ENCODE measurements around the gene SLC16A8. TPM values are rescaled to one million over a fixed set of nuclear protein-coding genes. Genes with fewer than 3 reads are reported as not detected.

Gene SLC16A8
- total RNA-seq, 1 donor from 2014 or later: not detected

DNA sequence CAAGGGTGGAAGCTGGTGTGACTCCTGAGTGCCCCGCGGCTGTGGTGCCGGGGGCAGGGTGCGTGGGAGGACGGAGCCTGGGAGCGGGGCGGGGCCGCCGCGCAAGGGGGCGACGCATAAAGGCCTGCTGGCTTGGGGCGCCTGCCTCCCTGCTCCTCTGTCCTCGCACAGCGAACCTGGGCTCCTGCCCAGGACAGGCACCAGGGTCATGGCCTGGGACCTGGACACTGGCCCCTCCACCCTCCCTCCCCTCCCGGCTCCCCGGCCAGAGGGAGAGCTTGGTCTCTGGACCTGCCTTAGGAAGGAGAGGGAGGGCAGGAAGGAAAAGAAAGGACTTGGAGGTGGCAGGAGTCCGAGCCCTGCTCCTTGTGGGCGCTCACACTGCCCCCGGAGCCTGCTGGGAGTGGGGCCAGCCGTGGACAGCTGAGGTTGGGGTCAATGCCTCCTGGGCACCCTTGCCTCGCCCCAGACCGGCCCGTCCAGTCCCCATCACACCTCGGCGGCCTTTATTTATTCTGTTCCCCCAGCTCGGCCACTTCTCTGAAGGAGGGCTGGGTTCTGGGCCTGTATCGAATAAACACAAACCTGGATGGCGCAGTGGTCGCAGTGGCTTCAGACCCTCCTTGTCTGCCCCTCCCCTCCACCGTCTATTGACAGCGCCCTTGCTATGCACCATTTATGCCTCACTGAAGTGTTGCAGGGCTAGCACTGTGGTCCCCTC lies 8.7 kb downstream of the SLC16A8 start:
- intact Hi-C loops (cut with DNase I): no loop called here
- no peak for DNase-seq (ENCODE audit: low spot score)

DNA sequence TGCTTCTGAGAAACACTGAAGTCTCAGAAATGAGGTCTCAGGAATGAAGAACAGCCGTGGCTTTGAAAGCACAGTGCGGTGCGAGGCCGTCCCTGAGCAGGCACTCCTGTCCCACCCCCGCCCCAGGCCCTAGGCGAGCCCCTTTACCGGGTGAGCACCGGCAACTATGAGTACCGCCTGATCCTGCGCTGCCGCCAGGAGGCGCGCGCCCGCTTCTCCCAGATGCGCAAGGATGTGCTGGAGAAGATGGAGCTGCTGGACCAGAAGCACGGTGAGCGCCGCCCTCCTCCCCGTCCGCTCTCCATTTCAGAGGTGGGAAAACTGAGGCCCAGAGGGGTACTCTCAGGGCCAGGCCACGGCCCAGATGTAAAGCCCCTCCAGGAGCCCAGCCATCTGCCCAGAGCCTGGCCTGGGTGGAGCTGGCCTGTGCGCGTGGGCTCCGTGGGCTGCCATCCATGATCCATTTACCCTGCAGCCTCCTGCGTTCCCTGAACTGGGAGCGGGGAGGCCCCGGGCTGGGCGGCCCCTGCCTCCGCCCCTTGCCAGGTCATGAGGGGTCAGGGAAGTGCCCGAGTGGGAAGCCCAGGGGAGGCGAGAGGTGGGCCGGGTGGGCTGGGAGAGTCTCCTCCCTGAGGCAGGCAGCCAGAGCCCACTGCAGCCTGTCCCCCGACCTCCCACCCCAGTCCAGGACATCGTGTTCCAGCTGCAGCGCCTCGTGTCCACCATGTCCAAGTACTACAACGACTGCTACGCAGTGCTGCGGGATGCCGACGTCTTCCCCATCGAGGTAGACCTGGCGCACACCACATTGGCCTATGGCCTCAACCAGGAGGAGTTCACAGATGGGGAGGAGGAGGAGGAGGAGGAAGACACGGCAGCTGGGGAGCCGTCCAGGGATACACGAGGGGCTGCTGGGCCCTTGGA lies 9.5 kb downstream of the SLC16A8 start:
- no peak for DNase-seq (ENCODE audit: low spot score)
- intact Hi-C loops (cut with DNase I): no loop called here

DNA sequence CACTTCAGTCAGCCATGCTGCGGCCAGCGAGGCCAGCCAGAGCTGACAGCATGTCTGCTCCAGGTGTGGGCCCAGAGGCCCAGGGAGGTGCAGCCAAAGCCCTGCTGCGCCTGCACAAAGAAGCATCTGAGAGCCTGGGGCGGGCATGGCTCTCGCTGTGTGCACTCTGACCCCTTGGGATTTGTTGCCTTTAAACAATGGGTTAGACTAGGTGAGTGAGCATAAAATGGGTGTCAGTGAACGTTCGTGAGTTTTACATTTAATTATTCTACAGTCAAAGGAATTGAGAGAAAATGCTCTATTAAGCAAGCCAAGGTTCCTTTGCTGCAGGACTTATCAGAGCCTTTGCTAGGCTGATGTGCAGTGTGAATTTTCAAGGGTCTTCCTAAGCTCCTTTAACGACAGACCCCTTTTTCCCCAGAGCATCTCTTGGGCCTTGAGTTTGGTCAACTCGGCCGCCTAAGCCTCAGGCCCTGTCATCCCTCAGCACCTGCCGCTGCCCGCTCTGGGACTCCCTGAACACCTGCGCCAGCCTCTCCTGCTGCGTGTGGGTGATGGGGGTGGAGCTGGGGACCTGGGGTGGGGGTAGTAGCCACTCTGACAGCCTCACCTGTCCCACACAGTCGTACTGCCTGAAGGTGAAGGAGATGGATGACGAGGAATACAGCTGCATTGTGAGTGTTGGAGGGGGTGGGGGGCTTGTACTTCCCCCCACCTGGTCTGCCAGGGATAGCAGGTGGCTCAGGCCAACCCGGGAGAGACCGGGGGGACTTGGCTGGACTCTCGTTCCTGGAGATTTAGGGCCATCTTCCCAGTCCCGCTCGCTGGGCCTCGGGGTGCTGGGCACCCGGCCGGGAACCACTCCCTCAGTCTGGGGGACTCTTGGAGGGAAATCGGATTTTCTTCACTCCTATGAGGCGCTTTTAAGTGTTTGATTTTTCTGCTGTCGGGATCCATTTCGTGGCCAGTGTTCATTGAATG lies 10.5 kb downstream of the SLC16A8 start:
- DNase-seq (ENCODE audit: low spot score): no peak
- intact Hi-C loops (cut with DNase I): no loop called here

DNA sequence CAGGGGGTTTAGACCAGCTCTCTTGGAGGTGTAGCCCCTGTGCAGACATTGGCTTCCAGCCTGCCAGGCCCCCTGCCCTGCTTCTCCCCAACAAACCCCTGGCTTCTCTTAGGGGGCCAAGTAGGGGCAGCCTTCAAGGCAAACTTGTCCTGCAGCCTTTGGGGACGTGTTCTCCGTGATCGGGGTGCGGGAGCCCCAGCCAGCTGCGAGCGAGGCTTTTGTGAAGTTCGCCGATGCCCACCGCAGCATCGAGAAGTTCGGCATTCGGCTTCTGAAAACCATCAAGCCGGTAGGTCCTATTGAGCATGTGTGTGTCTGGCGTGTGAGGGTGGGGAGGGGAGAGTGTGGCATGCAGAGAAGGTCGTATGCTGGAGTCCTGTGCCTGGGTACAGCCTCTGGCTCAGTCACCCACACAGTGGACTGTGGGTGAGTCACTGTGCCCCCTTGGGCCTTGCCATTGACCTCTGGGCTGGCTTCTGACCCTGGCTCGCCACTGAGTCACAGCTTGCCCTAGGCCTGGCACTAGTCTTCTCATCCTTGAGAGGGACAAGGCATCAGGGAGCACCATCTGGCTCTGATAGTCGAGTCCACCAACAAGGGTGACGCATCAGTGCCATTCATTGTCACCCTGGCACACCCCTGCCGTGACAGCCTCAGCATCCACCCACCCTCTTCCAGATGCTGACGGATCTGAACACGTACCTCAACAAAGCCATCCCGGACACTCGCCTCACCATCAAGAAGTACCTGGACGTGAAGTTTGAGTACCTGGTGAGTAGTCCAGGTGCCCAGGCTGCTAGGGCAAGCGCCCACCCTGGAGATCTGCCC lies 11.4 kb downstream of the SLC16A8 start:
- intact Hi-C loops (cut with DNase I): no loop called here
- no peak for DNase-seq (ENCODE audit: low spot score)

DNA sequence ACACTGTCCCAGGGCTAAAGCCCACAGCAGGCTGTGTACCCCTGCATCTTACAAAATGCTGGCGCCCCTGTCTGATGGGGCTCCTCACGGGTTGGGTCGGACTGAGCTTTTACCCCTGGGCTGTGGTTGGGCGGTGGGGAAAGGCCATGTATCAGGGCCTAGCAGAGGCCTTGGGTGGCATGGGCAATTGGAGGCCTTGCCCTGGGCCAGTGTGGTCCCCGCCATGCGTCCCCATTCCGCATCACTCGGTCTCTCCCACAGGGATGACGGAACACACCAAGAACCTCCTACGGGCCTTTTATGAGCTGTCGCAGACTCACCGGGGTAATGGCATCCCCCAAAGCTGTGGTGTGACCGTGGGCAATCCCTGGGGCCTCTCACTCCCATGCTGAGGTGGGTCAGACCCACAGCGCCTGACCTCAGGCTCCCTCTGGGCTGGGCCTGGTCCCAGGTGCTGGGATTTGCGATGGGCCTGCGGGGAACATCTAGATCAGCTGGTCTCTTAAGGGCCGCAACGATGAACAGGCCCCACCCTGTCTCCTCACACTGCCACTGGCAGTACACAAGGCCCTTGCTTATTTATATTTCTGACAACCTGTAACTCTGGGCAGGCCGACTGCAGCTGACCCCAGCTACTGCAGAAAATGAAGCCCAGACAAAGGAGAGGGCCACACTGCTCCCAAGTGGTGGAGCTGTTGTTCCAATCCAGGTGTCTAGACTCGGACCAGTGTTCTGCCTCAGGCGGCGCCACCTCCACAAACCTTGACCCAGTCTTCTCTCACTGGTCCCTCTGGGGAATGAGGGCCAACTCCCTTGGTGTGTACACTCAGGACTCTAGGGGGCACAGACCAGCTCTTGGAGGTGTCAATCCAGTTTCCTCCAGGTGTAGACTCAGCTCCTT lies 12.3 kb downstream of the SLC16A8 start:
- DNase-seq (ENCODE audit: low spot score): no peak
- intact Hi-C loops (cut with DNase I): no loop called here

DNA sequence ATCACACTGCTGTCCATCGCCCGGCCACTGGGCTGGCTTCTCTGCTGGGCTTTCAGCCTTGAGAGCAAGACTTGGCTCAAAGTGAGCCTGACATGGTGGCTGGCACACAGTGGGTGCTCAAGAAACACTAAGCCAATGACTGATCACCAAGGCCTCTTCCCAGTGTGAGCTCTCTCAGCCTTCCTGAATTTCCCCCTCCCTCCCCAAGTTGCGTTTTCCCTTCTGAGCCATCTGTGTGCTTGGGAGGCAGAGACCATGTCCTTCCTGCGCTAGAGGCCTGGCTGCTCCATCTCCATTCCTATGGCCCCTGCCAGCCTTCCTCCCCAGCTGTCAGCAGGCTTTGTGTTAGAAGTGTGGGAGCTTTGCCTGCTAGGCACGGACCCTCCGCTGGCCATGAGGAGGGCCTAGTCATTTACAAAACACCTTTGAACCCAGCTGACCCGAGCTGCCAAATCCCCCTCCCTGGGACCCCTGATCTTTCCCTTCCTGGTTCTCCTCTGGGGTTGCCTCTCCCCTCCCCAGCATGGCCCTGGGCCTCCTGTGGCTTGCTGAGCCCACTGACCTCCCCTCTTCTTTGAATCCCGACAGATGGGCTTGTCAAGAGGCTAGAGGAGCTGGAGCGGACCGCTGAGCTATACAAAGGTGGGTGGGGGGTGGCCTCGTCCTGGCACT lies 13.6 kb downstream of the SLC16A8 start:
- intact Hi-C loops (cut with DNase I): no loop called here
- no peak for DNase-seq (ENCODE audit: low spot score)

DNA sequence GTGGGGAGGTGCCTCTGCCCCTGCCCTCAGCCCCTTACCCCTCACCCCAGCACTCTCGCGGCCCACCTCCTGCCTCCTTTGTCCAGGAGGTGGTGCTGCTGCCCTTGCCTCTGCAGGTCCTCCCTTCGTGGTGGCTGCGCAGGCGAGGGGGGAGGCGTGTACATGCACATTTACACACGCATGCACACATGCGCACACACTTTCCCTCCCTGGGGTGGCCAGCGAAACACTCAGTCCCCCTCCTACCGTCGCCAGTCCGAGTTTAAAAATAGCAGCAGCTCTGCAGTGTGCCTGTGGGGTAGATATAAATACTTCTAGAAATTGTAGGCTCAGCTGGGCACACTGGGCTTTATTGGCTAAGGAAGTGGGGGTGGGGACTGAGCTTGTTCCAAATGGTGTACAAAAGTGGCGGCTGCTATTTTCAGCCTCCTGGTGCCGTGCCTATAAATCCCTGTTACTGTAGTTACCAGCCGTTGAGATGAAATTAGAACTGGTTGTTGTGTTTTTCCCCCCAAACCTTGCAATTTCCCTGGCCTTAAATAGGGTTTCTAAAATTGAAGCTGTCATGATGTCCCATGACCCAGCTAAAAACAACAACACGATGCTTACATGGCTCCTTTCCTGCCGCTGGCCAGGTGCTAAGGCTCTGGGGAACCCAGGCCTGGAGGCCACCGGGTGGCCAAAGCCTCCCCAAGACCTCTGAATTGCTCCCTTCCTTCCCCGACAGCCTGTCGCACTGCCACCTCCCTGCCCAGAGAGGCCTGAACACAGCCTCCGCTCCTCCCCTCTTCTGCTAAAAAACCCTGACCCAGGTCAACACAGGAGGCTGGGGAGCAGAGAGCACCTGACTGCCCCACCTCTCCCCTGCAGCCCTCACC lies 14.4 kb downstream of the SLC16A8 start:
- intact Hi-C loops (cut with DNase I): loop anchor here (5.0 kb wide), 1 partner anchor 503 kb away; the partner anchor contains the start of gene DMC1
- peak; percentile 87 for DNase-seq (ENCODE audit: low spot score)

DNA sequence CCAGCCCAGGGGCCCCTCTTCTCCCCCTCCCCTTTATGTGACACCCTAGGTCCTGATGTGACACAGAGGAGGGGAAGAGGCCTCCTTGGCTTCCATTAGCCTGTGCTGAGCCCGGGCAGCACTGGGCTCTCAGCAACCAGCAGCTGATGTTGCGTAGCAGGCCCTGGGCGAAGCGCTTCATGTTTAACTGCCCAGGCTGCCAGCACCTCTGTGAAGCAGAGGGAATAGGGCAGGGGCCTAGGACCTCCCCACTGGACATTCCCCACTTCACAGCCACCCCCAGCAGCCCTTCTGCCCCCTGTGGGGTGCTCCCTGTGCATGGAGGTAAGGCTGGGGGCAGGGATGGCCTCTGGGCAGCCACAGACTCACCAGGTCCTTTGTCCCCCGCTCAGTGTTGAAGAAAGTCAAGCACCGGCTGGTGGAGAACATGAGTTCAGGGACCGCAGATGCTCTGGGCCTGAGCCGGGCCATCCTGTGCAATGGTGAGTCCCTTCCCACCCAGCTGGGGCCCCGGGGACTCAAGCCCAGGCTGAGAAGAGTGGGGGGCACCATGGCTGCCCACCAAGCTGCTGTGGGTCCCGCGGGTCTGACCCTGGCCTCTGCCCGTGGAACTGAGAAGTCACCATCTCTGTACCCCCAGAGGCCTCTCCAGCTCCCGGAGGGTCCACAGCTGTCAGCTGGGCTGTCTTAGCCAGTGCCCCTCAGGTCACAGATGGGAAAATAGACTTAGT lies 15.2 kb downstream of the SLC16A8 start:
- intact Hi-C loops (cut with DNase I): loop anchor here (5.0 kb wide), 1 partner anchor 503 kb away; the partner anchor contains the start of gene DMC1
- no peak for DNase-seq (ENCODE audit: low spot score)

DNA sequence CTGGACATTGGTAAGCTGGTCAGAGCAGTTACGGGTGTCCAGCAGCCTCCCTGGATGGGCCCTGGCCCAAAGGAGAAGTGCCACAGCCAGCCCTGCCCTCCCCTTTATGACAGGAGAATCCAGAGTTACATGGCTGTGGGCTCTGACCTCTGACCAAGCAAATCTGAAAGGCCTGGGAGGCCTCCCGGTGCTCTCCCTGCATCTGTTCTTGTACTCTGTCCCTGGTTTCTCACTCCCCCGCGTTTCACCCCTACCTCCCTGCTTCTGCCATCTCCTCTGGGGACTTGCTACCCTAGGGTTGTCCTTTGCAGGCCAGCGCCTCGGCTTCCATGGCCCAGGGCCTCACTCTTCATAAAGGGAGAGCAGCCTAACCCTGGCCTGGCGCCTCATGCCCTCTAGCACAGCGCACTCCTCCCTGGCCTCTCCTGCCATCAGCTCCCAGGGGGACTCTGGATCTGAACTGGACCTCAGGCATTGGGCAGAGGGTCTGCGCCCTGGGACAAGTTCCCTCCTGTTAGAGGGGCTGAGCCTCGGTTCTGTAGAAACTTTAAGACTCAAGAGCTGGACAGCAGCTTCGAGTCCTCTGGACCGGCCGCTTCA lies 16.1 kb downstream of the SLC16A8 start:
- no peak for DNase-seq (ENCODE audit: low spot score)
- intact Hi-C loops (cut with DNase I): loop anchor here (1.0 to 5.0 kb wide), 2 partner anchors 11 to 504 kb away; partner anchors contain the start of genes DMC1 and PICK1

DNA sequence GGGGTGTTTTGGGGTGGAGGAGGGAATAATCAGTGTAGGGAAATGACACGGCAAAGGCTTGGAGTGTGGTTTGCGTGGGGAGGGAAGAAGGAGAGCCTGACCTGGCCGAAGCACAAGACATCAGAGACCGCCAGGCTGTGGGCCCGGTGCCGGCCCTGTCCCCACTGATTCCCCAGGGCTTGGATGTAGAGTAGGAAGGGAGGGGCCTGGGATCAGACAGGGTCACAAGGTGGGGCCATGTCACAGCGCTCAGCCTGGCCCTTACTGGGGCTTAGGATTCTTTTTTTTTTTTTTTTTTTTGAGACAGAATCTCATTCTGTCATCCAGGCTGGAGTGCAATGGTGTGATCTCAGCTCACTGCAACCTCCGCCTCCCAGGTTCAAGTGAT lies 17.0 kb downstream of the SLC16A8 start:
- no peak for DNase-seq (ENCODE audit: low spot score)

DNA sequence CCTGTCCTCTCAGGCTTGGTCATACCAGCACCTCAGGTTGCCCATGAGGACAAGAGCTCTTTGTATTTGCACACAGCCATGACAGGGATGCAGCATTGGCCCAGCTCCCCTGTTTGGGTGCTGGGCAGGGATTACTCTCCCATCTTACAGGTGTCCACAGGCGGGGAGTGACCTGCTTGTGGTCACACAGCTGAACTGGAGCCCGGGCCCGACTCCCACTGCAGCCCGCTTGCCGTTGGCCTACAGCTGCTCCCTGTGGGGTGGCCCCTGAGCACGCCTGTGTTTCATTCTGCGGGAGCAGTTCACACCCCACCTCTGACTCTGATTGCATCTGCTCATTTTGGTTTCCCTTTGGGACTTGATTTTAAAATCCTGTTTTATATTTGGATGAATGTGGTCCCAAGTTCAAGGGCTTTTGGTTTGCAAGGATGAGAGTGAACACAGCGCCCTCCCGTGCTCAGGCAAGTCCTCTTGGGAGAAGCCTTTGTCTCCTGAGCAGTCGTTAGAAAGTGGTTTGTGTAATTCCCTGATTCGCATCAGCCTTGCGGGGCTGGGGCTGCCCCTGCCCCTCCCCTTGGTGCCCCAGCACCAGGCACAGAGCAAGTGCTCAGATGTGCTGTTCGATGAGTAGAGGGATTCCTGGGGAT lies 17.5 kb downstream of the SLC16A8 start:
- intact Hi-C loops (cut with DNase I): loop anchor here (1.0 to 5.0 kb wide), 2 partner anchors 9 to 506 kb away; partner anchors contain the start of genes DMC1 and PICK1

More for the DNA sequence above, 17.0 kb downstream of the SLC16A8 start:
- intact Hi-C loops (cut with DNase I): loop anchor here (1.0 to 5.0 kb wide), 2 partner anchors 10 to 505 kb away; partner anchors contain the start of genes DMC1 and PICK1

DNA sequence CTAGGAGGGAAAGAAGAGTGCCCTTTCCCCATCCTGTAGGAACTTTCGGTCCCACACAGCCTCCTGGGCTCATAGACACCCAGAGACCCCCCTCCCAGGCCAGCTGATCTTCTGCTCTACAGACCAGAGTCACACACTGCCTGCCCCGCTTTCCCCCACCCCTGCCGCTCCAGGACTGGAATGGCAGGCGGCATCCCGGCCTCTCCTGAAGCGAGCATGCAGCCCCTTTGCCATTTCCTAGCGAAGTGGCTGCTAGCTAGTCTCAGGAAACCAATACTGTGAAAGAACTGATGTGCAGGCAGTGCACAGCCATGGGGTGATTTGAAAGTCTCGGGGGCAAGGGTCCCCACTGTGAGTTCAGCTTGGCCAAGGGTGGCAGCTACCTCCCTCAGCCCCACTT lies 18.4 kb downstream of the SLC16A8 start:
- intact Hi-C loops (cut with DNase I): loop anchor here (5.0 kb wide), 1 partner anchor 507 kb away; the partner anchor contains the start of gene DMC1
- DNase-seq (ENCODE audit: low spot score): no peak

More for the DNA sequence above, 17.5 kb downstream of the SLC16A8 start:
- no peak for DNase-seq (ENCODE audit: low spot score)

DNA sequence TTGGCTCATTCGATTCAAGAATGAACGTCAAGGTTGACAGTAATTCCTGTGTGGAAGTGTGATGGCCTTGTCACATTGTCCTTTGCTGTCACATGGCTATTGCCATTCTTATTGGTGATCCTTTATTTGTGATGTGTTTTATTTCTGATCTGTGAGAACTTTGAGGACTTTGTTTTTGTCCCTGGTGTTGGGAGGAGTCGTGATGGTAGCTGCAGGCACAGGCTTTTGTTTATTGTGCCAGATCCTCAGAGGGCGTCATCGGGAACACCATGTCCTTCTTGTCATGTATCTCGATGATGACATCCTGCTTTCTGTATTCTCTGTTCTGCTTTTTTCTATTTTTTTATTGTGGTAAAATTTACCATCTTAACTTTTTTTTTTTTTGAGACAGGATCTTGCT lies 21.2 kb downstream of the SLC16A8 start:
- no peak for DNase-seq (ENCODE audit: low spot score)
- intact Hi-C loops (cut with DNase I): no loop called here

All from cardiac septum (tissue), 1 donor.